Measurements from ENCODE around the gene RAB43. TPM values are rescaled to one million over a fixed set of nuclear protein-coding genes. Genes with fewer than 3 reads are reported as not detected.

RAB43 gene
- total RNA-seq, 1 donor from 2014 or later: 11.4 TPM

DNA sequence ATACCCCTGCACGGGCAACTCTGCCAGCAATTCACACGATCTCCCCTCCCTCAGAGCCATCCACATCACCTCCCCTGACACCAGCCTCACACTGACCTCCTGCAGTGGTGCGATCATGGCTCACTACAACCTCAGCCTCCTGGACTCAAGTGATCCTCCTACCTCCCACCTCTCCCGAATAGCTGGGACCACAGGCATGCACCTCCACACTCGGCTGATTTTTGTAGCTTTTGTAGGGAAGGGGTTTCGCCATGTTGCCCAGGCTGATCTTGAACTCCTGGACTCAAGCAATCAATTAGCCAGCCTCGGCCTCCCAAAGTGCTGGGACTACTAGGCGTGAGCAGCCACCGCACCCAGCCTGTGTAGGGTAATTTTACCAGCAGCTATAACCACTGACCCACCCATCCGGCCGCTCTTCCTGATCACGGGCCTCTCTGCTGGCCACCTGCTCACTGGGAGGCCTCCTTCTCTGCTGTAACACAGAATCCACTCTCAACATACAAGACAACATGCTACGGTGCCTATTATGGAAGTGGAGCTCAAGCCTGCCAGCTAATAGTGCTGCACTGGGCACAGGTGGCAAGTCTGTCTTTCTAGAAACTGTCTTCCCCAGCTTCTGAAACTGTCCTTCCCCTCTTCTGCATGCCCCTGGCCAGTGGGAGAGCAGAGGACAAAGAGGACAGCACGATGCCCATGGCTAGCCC is 56.4 kb downstream of the RAB43 start:
- H3K36me3 Mint-ChIP-seq (ENCODE audit: low read depth): no peaks in the 10 kb centered on the region
- no peak overlapping the region for H3K27ac Mint-ChIP-seq (ENCODE audit: unreplicated experiment)
- no peaks in the 10 kb centered on the region for H3K27me3 Mint-ChIP-seq (ENCODE audit: low read depth)
- no peaks in the 10 kb centered on the region for H3K9me3 Mint-ChIP-seq
- TF ChIP-seq, protein P1, sequence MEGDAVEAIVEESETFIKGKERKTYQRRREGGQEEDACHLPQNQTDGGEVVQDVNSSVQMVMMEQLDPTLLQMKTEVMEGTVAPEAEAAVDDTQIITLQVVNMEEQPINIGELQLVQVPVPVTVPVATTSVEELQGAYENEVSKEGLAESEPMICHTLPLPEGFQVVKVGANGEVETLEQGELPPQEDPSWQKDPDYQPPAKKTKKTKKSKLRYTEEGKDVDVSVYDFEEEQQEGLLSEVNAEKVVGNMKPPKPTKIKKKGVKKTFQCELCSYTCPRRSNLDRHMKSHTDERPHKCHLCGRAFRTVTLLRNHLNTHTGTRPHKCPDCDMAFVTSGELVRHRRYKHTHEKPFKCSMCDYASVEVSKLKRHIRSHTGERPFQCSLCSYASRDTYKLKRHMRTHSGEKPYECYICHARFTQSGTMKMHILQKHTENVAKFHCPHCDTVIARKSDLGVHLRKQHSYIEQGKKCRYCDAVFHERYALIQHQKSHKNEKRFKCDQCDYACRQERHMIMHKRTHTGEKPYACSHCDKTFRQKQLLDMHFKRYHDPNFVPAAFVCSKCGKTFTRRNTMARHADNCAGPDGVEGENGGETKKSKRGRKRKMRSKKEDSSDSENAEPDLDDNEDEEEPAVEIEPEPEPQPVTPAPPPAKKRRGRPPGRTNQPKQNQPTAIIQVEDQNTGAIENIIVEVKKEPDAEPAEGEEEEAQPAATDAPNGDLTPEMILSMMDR (conservative IDR thresholded peaks at IDR 0.05): no peak
- no peak for DNase-seq (ENCODE audit: low read depth, low spot score)
- H3K4me1 Mint-ChIP-seq: no peaks in the 10 kb centered on the region
- H3K4me3 Mint-ChIP-seq: no peak overlapping the region

DNA sequence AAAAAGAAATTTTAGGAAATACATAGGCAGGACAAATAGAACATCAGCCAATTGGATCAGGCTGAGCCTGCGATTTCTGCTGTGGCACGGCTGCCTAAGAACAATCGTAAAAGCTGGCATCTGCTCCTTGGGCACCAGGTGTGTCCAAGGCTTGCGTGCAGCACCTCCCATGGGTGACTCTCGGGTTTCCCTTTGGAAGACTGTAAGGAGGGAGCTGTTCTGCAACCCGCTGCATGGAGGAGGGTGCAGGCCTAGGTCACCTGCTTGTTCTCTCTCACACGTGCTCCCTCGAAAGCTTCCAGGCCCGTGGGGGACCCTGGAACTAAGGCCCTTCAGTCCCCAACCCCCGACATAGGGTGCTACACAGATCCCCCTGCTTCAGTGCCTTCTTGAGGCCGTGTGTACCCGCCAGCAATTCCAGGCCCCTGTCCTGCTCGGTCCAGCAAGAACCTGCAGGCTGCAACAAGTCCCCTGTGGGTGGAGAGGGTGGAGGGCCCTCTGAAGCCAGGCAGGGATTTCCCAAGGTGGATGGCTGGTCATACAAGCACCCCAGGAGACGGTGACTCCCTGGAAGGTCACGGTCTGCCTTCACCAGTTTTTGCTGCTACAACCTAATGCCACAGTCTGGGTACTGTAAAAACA is 57.6 kb downstream of the RAB43 start:
- TF ChIP-seq, protein P1 (conservative IDR thresholded peaks at IDR 0.05): no peak
- Mint-ChIP-seq H3K4me1 (no peaks in the 10 kb centered on the region), H3K4me3 (no peak overlapping the region), H3K36me3 (ENCODE audit: low read depth) (no peaks in the 10 kb centered on the region), H3K27me3 (ENCODE audit: low read depth) (no peaks in the 10 kb centered on the region), H3K9me3 (no peaks in the 10 kb centered on the region), H3K27ac (ENCODE audit: unreplicated experiment) (no peak overlapping the region)
- no peak for DNase-seq (ENCODE audit: low read depth, low spot score)

DNA sequence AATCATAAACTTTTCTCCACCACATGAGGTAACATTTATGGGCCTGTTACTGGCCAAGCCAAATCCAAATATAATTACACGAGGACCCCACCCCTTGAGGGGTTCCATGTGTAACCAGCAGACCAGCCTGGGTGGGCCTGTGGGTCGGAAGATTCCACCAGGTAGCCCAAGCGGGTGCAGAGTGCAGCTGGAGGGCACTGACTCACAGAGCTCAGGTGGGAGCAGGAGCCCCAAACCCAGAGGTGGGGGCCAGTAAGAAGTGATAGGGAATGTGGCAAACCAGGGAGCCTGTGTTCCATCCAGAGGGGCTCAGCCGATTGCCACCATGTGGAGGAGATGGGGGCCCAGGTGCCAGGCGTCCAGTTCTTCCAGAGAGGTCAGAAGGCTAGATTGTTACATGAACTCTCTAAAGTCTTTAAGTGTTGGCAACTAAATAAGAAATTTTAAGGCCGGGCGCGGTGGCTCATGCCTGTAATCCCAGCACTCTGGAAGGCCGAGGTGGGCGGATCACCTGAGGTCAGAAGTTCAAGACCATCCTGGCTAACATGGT is 58.4 kb downstream of the RAB43 start:
- TF ChIP-seq, protein P1 (conservative IDR thresholded peaks at IDR 0.05): no peak
- H3K27me3 Mint-ChIP-seq (ENCODE audit: low read depth): no peaks in the 10 kb centered on the region
- no peaks in the 10 kb centered on the region for H3K9me3 Mint-ChIP-seq
- no peaks in the 10 kb centered on the region for H3K36me3 Mint-ChIP-seq (ENCODE audit: low read depth)
- H3K4me3 Mint-ChIP-seq: no peak overlapping the region
- DNase-seq (ENCODE audit: low read depth, low spot score): no peak
- peak overlapping the region; percentile 75 for H3K27ac Mint-ChIP-seq (ENCODE audit: unreplicated experiment)
- no peaks in the 10 kb centered on the region for H3K4me1 Mint-ChIP-seq

DNA sequence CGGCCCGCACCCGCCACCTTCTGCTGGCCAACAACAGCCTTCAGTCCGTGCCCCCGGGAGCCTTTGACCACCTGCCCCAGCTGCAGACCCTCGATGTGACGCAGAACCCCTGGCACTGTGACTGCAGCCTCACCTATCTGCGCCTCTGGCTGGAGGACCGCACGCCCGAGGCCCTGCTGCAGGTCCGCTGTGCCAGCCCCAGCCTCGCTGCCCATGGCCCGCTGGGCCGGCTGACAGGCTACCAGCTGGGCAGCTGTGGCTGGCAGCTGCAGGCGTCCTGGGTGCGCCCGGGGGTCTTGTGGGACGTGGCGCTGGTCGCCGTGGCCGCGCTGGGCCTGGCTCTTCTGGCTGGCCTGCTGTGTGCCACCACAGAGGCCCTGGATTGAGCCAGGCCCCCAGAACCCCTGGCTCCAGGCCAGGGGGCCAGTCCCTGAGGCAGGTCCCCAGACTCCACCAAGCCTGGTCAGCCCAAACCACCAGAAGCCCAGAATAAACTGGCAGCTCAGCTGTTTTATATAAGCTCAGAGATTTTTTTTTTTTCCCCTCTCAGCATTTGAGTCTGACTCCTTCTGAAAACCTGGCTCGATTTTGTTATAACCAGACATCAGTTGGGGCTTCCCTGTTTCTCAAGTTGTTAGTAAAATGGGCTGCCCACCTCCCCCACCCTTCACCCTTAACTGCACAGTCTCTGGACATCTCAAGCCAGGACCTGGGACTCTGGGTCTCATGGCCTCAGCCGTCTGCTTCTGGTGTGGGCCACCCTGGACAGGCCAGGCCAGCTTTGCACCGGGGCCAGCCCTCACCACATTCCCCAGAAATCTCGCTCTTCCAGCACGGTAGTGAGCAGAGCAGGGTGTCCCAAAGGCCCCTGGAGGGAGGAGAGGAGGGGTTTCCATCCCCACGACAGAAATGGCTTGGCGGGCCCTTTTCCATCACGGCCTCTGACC is 59.4 kb downstream of the RAB43 start:
- no peak overlapping the region for H3K4me3 Mint-ChIP-seq
- TF ChIP-seq, protein P1 (conservative IDR thresholded peaks at IDR 0.05): no peak
- no peaks in the 10 kb centered on the region for H3K36me3 Mint-ChIP-seq (ENCODE audit: low read depth)
- H3K9me3 Mint-ChIP-seq: no peaks in the 10 kb centered on the region
- no peaks in the 10 kb centered on the region for H3K27me3 Mint-ChIP-seq (ENCODE audit: low read depth)
- H3K4me1 Mint-ChIP-seq: no peaks in the 10 kb centered on the region
- DNase-seq (ENCODE audit: low read depth, low spot score): no peak
- no peak overlapping the region for H3K27ac Mint-ChIP-seq (ENCODE audit: unreplicated experiment)

All from neural crest cell (in vitro differentiated cells).